PFSK-1 (cell line): ENCODE data around the gene KIRREL3.

Experiments used
- FOXP2 ChIP-seq: optimal IDR thresholded peaks from 2 replicates; pipeline ENCODE3; 2011; ENCODE audit warnings: borderline replicate concordance, control low read depth, inconsistent platforms; ENCODE audit not compliant: insufficient read depth; ENCODE audit errors: extremely low read length, extremely low read depth
- POLR2AphosphoS5 ChIP-seq: IDR thresholded peaks from 2 replicates; pipeline ENCODE4 v1.6.1; 2012; ENCODE audit warnings: low read depth, mild to moderate bottlenecking, control low read depth, low read length, moderate library complexity
- REST ChIP-seq, 2 experiments: IDR thresholded peaks; 2 replicates each; pipeline versions ENCODE4 v1.6.1 to v1.8.0; 2011 to 2012; ENCODE audit warnings: low read depth in 2 of 2, low read length in 2 of 2, control low read depth in 1 of 2, inconsistent platforms in 1 of 2, mild to moderate bottlenecking in 1 of 2, moderate library complexity in 1 of 2; ENCODE audit not compliant: insufficient read depth in 1 of 2
- SIN3A ChIP-seq: IDR thresholded peaks from 2 replicates; pipeline ENCODE4 v1.6.1; 2012; ENCODE audit warnings: mild to moderate bottlenecking, low read length, moderate library complexity, borderline replicate concordance; ENCODE audit not compliant: insufficient read depth
- TAF1 ChIP-seq: IDR thresholded peaks from 2 replicates; pipeline ENCODE4 v1.6.1; 2012; ENCODE audit warnings: low read length, control low read depth, borderline replicate concordance; ENCODE audit not compliant: insufficient read depth

KIRREL3 gene

DNA sequence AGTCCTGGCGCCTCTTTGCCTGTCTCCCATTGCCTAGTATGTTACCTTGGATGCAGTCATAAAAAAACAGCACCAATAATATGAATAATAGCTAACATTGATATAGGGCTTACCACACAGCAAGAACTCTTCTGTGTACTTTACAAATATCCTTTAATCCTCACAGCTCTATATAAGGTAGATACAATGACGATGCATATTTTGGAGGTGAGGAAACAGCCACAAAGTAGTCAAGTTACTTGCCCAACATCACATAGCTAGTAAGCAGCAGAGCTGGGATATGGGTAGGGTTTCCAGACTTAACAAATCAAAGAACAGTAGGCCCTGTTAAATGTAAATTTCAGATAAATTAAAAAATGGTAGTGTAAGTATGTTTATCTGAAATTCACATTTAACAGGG lies 516.3 kb downstream of the KIRREL3 start:
- TF ChIP-seq REST (IDR thresholded peaks at IDR 0.05; ENCODE audit: insufficient read depth in 1 of 2, low read depth in 2 of 2, low read length in 2 of 2) (no peak), SIN3A (no peak), TAF1 (no peak), FOXP2 (no peak), POLR2AphosphoS5 (no peak)

DNA sequence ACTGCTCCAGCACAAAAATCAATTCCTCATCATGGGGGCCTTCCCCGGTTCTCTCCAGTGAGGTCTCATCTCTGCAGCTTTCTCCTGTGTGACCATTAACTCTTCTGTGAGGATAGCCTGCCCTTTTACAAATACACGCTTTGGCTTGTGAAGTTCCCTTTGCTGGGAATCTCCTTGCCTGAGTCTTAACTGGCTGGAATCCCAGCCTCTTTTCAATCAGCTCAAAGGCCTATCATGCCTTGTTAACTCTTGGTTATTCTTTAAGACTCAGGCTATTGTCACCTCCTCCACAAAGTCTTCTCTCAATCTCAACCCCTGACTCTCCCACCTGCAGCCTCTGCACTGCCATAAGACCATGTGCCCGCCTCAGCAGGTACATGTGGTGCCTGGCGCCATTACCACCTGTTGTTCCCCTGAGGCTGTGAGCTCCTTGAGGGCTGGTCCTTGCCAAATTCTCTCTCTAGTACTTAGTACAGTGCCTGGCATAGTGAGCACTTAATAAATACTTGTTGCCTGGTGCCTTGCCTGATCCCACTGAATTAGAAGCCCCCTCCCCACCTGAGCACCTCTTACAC lies 516.9 kb downstream of the KIRREL3 start:
- TF ChIP-seq SIN3A = no peak
- TF ChIP-seq FOXP2 = no peak
- no peak for TF ChIP-seq TAF1
- no peak for TF ChIP-seq REST (IDR thresholded peaks at IDR 0.05; ENCODE audit: insufficient read depth in 1 of 2, low read depth in 2 of 2, low read length in 2 of 2)
- no peak for TF ChIP-seq POLR2AphosphoS5

DNA sequence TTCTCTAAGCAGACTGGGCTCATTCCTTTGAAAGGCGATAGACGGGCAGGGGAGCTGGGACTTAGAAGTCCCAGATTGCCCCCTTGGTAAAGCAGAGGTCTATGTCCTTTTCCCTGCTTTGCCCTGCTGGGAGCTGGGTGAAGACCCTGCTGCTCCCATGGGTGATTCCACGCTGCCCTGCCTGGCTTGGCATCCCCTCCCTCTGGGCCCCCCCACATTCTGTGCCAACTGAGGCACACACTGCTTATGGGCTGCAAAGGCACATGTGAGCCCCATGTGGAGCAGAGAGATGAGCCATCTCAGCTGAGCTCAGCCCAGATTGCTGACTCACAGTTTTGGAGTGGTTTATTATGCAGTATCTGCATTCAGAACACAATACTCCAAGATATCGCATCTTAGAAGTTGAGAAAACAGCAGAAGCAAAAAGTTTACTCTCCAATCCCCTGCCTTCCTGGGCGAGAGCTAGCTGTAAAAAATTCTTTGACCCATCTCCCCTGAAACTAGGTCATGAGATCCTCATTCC lies 517.9 kb downstream of the KIRREL3 start:
- TF ChIP-seq TAF1 (no peak), SIN3A (no peak), POLR2AphosphoS5 (no peak), REST (IDR thresholded peaks at IDR 0.05; ENCODE audit: insufficient read depth in 1 of 2, low read depth in 2 of 2, low read length in 2 of 2) (no peak), FOXP2 (no peak)

- TF ChIP-seq FOXP2 (no peak), REST (IDR thresholded peaks at IDR 0.05; ENCODE audit: insufficient read depth in 1 of 2, low read depth in 2 of 2, low read length in 2 of 2) (no peak), TAF1 (no peak), SIN3A (no peak), POLR2AphosphoS5 (no peak)
Observed at GRCh38 chr11:126481303-126481680, 519.3 kb downstream of the KIRREL3 start.

GRCh38 chr11:126480410-126481302 lies 519.9 kb downstream of the KIRREL3 start:
- TF ChIP-seq SIN3A (no peak), TAF1 (peak; percentile 27; the same call in 1 of the 2 replicates), FOXP2 (no peak), POLR2AphosphoS5 (peak; percentile 45; the same call in 1 of the 2 replicates), REST (IDR thresholded peaks at IDR 0.05; ENCODE audit: insufficient read depth in 1 of 2, low read depth in 2 of 2, low read length in 2 of 2) (no peak)
